Measurements from ENCODE around the gene HOTAIR.

- TF ChIP-seq, protein P1, sequence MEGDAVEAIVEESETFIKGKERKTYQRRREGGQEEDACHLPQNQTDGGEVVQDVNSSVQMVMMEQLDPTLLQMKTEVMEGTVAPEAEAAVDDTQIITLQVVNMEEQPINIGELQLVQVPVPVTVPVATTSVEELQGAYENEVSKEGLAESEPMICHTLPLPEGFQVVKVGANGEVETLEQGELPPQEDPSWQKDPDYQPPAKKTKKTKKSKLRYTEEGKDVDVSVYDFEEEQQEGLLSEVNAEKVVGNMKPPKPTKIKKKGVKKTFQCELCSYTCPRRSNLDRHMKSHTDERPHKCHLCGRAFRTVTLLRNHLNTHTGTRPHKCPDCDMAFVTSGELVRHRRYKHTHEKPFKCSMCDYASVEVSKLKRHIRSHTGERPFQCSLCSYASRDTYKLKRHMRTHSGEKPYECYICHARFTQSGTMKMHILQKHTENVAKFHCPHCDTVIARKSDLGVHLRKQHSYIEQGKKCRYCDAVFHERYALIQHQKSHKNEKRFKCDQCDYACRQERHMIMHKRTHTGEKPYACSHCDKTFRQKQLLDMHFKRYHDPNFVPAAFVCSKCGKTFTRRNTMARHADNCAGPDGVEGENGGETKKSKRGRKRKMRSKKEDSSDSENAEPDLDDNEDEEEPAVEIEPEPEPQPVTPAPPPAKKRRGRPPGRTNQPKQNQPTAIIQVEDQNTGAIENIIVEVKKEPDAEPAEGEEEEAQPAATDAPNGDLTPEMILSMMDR (IDR thresholded peaks at IDR 0.05; ENCODE audit: insufficient read depth, low read depth, low read length) = no peak
- TF ChIP-seq EZH2 (IDR thresholded peaks at IDR 0.05; ENCODE audit: insufficient read depth, low read length) = no peak
Observed at GRCh38 chr12:53954694-53955035, 20.1 kb downstream of the HOTAIR start, which contains the start of gene HOXC12.

Data from astrocyte (in vitro differentiated cells and primary cell).